Fibroblast of mammary gland (primary cell): ENCODE results near the gene APBB2.

Source experiments
- DNase-seq: peaks from one replicate; pipeline ENCODE4 v3.0.0-alpha.2; 2010; ENCODE audit warnings: low read depth
- H3K4me3 ChIP-seq: 2 replicates; pipeline ENCODE4 v1.5.1; 2011; ENCODE audit warnings: low read depth, mild to moderate bottlenecking, low read length, moderate library complexity; ENCODE audit not compliant: control insufficient read depth
- TF ChIP-seq, protein P1 (sequence below): conservative IDR thresholded peaks from 2 replicates; pipeline ENCODE4 v1.5.1; 2011; ENCODE audit warnings: low read depth, low read length, inconsistent platforms; ENCODE audit not compliant: control insufficient read depth, insufficient read depth

APBB2 gene

DNA sequence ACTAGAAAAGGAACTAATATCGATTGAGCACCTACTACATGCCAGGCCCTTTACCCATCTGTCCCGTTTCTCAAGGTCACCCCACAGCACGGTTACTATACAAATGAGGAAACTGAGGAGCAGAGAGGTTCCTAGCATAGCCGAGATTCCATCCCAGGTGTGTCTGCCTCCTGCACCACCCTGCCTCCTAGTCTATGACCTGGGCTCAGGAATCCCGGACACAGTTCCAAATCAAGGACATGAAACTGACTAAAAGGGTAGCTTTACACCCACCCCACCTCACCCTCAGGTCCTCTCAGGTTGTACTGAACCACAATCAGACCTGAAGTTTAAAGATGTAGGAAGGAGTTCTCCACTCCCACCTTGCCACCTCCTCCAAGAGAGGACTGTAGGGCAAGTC, 55.6 kb downstream of the APBB2 start:
- TF ChIP-seq, protein P1, sequence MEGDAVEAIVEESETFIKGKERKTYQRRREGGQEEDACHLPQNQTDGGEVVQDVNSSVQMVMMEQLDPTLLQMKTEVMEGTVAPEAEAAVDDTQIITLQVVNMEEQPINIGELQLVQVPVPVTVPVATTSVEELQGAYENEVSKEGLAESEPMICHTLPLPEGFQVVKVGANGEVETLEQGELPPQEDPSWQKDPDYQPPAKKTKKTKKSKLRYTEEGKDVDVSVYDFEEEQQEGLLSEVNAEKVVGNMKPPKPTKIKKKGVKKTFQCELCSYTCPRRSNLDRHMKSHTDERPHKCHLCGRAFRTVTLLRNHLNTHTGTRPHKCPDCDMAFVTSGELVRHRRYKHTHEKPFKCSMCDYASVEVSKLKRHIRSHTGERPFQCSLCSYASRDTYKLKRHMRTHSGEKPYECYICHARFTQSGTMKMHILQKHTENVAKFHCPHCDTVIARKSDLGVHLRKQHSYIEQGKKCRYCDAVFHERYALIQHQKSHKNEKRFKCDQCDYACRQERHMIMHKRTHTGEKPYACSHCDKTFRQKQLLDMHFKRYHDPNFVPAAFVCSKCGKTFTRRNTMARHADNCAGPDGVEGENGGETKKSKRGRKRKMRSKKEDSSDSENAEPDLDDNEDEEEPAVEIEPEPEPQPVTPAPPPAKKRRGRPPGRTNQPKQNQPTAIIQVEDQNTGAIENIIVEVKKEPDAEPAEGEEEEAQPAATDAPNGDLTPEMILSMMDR: no peak
- H3K4me3 ChIP-seq: no peak overlapping the region

DNA sequence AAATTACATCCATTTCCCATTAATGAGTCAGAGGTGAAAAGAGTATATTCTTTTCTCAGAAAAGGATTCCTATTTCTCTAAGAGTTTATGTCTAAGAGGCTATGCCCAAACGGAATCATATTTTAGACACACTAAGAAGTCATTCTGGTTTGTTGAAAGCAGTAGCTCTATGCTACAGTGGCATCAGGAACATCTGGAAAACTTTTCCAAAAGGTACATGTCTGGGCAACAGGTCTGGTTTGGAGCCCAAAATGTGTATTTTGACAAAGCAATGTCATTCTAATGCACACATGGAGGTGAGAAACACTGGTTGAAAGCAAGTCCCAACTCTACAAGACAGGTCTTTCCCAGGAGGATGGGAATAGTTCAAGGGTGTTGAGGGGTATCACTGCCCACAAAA, 56.1 kb downstream of the APBB2 start:
- TF ChIP-seq, protein P1: no peak
- DNase-seq: no peak
- H3K4me3 ChIP-seq: no peak overlapping the region

More for the DNA sequence above, 55.6 kb downstream of the APBB2 start:
- no peak for DNase-seq

DNA sequence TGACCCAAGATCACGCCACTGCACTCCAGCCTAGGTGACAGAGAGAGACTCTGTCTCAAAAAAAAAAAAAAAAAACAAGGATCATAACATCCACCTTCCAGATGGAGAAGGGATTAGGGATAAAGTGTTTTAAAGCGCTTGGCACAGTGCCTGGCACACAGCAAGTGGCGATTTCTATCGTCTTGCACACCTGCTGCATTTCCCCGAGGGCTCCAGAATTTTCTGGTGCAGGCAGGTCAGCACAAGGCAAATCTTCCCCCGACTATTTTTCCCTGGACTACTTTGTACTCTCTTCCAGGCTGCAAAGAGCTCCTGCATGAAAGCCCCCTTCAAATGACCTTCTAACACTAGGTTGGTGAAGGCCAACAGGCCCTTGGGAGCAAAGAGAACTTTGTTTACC, 57.3 kb downstream of the APBB2 start:
- no peak for DNase-seq
- no peak overlapping the region for H3K4me3 ChIP-seq
- TF ChIP-seq, protein P1: no peak

DNA sequence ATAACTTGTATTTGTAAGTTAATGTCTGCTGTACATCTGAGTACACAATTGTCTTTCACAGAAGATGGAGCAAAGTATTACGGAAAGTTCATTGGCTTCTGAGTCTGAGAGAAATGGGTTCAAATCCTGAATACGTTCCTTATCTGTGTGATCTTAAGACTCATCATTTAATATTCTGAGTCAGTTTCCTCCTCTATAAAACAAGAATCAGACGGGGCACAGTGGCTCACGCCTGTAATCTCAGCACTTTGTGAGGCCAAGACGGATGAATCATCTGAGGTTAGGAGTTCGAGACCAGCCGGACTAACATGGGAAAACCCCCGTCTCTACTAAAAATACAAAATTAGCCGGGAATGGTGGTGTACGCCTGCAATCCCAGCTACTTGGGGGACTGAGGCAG, 57.8 kb downstream of the APBB2 start:
- no peak overlapping the region for H3K4me3 ChIP-seq
- peak; percentile 59 for DNase-seq
- TF ChIP-seq, protein P1: no peak

DNA sequence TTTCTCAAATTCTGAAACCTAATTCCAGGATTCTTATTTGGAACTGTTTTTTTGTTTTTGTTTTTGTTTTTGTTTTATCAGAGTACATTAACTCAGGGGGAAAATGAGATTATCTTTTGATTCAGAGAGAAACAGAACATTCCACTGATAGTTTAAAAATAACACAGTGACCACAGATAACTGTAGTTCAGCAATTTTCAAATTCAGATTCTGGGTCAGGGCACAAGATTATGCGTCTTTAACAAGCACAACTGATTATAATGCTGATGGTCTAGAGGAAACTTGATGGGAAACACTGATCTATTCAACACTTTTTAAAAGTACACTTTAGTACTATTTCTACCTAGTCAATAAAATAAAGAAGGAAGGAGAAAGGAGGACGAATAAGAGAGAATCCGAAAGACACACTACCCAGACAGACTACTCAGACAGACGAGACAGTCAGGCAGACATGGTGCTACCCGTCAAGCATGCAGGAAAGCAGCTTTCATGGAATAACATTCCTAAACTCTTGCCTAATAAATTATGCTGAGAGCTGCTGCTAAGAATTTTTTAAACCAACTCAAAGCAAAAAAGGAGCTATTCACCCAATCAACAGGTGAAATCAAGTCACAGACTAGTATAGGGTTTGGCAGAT, 59.0 kb downstream of the APBB2 start:
- H3K4me3 ChIP-seq: no peak overlapping the region
- peak; percentile 69 for DNase-seq
- TF ChIP-seq, protein P1: no peak

DNA sequence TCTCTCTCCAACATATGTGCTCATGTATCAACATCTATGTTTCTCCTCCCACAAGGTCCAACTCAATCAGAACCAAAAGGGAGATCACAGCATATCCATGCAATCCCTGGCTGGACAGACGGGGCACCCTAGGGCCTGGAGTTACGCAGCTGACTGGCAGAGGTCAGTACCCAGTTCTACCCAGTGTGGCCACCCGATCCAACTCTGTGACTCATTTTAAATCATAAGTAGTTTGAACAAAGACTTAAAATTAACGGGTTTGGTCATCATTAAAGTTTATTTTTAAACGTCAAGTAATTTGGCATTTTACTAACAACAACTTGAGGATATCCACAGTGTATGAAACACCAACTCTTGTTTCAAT, 59.5 kb downstream of the APBB2 start:
- TF ChIP-seq, protein P1: no peak
- H3K4me3 ChIP-seq: no peak overlapping the region
- no peak for DNase-seq
